Measurements from ENCODE around the gene GRP. TPM values are rescaled to one million over a fixed set of nuclear protein-coding genes. Genes with fewer than 3 reads are reported as not detected.

Gene GRP
- total and polyA plus RNA-seq, 3 donors from 2014 or later: 0.37 to 3.0 (median 2.9) TPM

DNA sequence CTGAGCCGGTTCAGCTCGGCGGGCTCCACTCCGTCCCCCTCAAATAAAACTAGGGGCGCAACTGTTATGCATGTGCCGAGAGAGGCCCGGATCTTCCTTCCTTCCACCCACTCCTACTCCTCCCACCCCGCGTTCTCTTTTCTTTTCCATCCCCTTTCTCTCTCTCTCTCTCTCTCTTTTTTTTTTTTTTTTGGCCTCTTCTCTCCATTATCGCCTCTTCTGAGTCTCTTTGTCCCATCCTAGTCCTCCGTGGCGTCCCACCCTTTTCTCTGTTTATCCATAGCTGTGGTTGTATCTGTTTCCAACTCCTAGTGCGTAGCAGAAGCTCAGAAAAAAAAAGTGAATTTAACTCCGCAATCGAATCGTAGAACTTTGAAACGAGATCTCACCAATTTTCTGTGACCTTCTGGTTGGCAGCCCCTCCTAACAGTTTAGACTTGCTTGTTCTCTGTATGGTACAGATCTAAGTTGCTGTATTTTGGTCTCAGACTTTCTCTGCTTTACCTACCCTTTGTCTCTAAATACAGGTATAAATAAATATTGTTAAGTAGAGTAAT lies 49.7 kb downstream of the GRP start:
- Histone ChIP-seq H3K27ac (no peak overlapping the region), H3K36me3 (ENCODE audit: low read depth, missing control alignments) (no peaks in the 10 kb centered on the region), H3K9me3 (no peaks in the 10 kb centered on the region), H3K4me3 (no peak overlapping the region), H3K4me1 (peaks cover 12% of the 10 kb centered on the region), H3K27me3 (peaks cover 4% of the 10 kb centered on the region)
- TF ChIP-seq POLR2A (IDR thresholded peaks at IDR 0.05): no peak
- TF ChIP-seq, protein P1, sequence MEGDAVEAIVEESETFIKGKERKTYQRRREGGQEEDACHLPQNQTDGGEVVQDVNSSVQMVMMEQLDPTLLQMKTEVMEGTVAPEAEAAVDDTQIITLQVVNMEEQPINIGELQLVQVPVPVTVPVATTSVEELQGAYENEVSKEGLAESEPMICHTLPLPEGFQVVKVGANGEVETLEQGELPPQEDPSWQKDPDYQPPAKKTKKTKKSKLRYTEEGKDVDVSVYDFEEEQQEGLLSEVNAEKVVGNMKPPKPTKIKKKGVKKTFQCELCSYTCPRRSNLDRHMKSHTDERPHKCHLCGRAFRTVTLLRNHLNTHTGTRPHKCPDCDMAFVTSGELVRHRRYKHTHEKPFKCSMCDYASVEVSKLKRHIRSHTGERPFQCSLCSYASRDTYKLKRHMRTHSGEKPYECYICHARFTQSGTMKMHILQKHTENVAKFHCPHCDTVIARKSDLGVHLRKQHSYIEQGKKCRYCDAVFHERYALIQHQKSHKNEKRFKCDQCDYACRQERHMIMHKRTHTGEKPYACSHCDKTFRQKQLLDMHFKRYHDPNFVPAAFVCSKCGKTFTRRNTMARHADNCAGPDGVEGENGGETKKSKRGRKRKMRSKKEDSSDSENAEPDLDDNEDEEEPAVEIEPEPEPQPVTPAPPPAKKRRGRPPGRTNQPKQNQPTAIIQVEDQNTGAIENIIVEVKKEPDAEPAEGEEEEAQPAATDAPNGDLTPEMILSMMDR (IDR thresholded peaks at IDR 0.05): no peak
- DNase-seq: no peak
- intact Hi-C loops (cut with DNase I; ENCODE audit: low total_unique reads): no loop called here
- WGBS, 2 donors: 4 to 11% methylated on average over 17 of the region's 17 CpGs

DNA sequence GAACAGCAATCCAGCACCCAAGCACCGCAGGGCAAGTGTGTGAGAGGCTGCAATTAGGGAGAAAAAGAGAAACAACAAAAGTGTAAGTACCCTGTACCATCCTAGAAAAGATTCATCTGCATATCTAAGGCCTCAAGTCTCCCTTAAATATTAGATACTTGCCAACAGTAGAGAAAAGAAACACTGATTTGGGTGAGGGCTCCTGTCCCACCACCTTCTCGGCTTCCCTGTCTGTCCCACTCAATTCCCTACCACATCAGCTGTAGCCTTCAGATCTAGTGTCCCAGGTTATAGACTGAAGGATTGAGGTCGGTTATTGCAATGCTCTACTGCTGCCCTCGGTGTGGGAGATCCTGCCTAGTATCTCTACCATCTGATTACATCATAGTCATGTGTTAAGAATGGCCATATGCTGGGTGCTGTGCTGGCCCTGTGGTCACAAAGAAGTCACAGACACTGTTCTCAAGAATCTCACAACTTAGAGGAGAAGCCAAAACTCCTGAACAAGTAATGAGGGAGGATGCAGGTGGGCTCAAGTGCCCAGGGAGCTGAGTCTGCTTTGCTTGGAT lies 50.8 kb downstream of the GRP start:
- intact Hi-C loops (cut with DNase I; ENCODE audit: low total_unique reads): no loop called here
- no peak overlapping the region for H3K27ac ChIP-seq
- H3K9me3 ChIP-seq: no peaks in the 10 kb centered on the region
- WGBS, 2 donors: 19 to 31% methylated on average over 4 of the region's 4 CpGs
- H3K36me3 ChIP-seq (ENCODE audit: low read depth, missing control alignments): no peaks in the 10 kb centered on the region
- peaks cover 12% of the 10 kb centered on the region for H3K4me1 ChIP-seq
- DNase-seq: no peak
- peaks cover 4% of the 10 kb centered on the region for H3K27me3 ChIP-seq
- no peak for TF ChIP-seq POLR2A (IDR thresholded peaks at IDR 0.05)
- TF ChIP-seq, protein P1 (IDR thresholded peaks at IDR 0.05): no peak
- H3K4me3 ChIP-seq: no peak overlapping the region

GRCh38 chr18:59271606-59272220 lies 51.8 kb downstream of the GRP start:
- 12 to 15% methylated on average over 14 of the region's 14 CpGs for WGBS, 2 donors
- intact Hi-C loops (cut with DNase I; ENCODE audit: low total_unique reads): no loop called here
- Histone ChIP-seq H3K4me3 (no peak overlapping the region), H3K27me3 (peaks cover 4% of the 10 kb centered on the region), H3K9me3 (no peaks in the 10 kb centered on the region), H3K27ac (no peak overlapping the region), H3K36me3 (ENCODE audit: low read depth, missing control alignments) (no peaks in the 10 kb centered on the region), H3K4me1 (peaks cover 12% of the 10 kb centered on the region)
- no peak for DNase-seq
- no peak for TF ChIP-seq POLR2A (IDR thresholded peaks at IDR 0.05)
- TF ChIP-seq, protein P1 (IDR thresholded peaks at IDR 0.05): no peak

DNA sequence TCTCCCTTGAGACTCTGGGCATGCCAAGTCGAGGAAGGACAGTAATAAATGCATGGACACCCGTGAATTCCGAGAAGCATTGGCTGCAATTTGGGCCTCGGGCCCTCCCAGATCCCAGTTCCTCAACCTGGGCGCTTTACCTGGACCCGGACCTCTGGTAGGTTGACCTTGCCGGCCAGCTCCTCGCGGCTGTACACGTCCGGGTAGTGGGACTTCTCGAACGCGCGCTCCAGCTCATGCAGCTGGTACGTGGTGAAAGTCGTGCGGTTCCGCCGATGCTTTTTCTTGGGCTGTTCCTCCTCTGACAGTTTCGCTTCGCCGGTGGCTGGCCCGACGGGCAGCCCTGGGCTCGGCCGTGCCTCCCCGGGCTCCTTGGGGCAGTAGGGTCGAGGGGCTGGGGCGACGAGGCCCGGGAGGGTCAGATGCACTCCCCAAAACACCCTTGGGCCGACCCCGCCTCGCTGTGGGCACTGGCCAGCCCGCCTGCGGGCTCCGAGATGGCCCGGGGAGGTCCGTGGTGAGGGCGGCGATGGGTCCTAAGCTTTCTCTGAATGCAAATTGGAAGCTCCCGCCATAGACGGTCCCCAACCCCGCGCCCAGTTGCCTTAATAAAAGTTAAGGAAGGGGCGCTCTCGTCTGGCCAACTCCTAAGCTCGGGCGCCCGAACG lies 52.4 kb downstream of the GRP start:
- intact Hi-C loops (cut with DNase I; ENCODE audit: low total_unique reads): no loop called here
- Histone ChIP-seq H3K27me3 (peaks cover 4% of the 10 kb centered on the region), H3K27ac (no peak overlapping the region), H3K4me3 (peak overlapping the region in 1 of 2 donors; percentile 27), H3K9me3 (no peaks in the 10 kb centered on the region), H3K4me1 (peaks cover 12% of the 10 kb centered on the region), H3K36me3 (ENCODE audit: low read depth, missing control alignments) (no peaks in the 10 kb centered on the region)
- TF ChIP-seq, protein P1 (IDR thresholded peaks at IDR 0.05): no peak
- 3 to 4% methylated on average over 11 to 46 of the region's 52 CpGs for WGBS, 2 donors
- DNase-seq: no peak
